PC-9 (cell line): ENCODE measurements around the gene FUT6. TPM values are rescaled to one million over a fixed set of nuclear protein-coding genes. Genes with fewer than 3 reads are reported as not detected.

ENCODE experiments used
- BruUV-seq: library from RNA; stranded (reverse); fragments of 400-500 nt; replicated peaks from 2 replicates; lab custom pipeline; 2021; lab: Mats Ljungman, UMichigan
- CTCF ChIA-PET: fragments of 300-600 bp; sonication (Branson Sonifier 250); formaldehyde crosslinking; loops from one replicate; lab custom pipeline; 2022; ENCODE audit warnings: antibody characterized with exemption; lab: Charles Lee
- POLR2A ChIA-PET: fragments of 300-600 bp; sonication (Branson Sonifier 250); formaldehyde crosslinking; loops from one replicate; lab custom pipeline; 2022; ENCODE audit warnings: antibody characterized with exemption; ENCODE audit not compliant: unreplicated experiment; lab: Charles Lee
- DNase-seq, 2 experiments: peaks; one replicate each; pipeline versions ENCODE4 v3.0.0 to v3.0.0-alpha.2; 2015 to 2022; ENCODE audit warnings: mixed read lengths in 1 of 2
- H2AFZ ChIP-seq: fragments of 200-600 bp; sonication (generic); 2 replicates; pipeline ENCODE4 v1.8.1; 2017; ENCODE audit warnings: antibody characterized with exemption
- H3F3A ChIP-seq: fragments of 200-600 bp; sonication (generic); 2 replicates; pipeline ENCODE4 v1.8.1; 2017; ENCODE audit warnings: antibody characterized with exemption, mild to moderate bottlenecking, low read depth; ENCODE audit not compliant: insufficient read depth
- H3K27ac ChIP-seq: fragments of 200-600 bp; sonication (generic); 2 replicates; pipeline ENCODE4 v1.6.1; 2016; ENCODE audit warnings: mixed run types
- H3K27me3 ChIP-seq: fragments of 200-600 bp; sonication (generic); 2 replicates; pipeline ENCODE4 v1.6.1; 2016; ENCODE audit warnings: low read depth, mixed run types; ENCODE audit not compliant: insufficient read depth
- H3K36me3 ChIP-seq: fragments of 200-600 bp; sonication (generic); 2 replicates; pipeline ENCODE4 v1.6.1; 2016; ENCODE audit warnings: low read depth, mixed run types
- H3K4me1 ChIP-seq: fragments of 200-600 bp; sonication (generic); replicated peaks from 2 replicates; pipeline ENCODE4 v1.6.1; 2016; ENCODE audit warnings: mixed run types; ENCODE audit not compliant: insufficient read depth
- H3K4me2 ChIP-seq: fragments of 200-600 bp; sonication (generic); 2 replicates; pipeline ENCODE4 v1.6.1; 2017; ENCODE audit warnings: mixed run types
- H3K4me3 ChIP-seq: fragments of 200-600 bp; sonication (generic); 2 replicates; pipeline ENCODE4 v1.6.1; 2016; ENCODE audit warnings: mixed run types
- H3K79me2 ChIP-seq: fragments of 200-600 bp; sonication (generic); 2 replicates; pipeline ENCODE4 v1.6.1; 2017; ENCODE audit warnings: low read depth, mixed run types
- H3K9me2 ChIP-seq: fragments of 200-600 bp; sonication (generic); 2 replicates; pipeline ENCODE4 v1.8.1; 2017; ENCODE audit warnings: mild to moderate bottlenecking; ENCODE audit not compliant: insufficient read depth
- H3K9me3 ChIP-seq: fragments of 200-600 bp; sonication (generic); 2 replicates; pipeline ENCODE4 v1.8.1; 2016; ENCODE audit warnings: low read depth; ENCODE audit not compliant: insufficient read depth
- H4K20me1 ChIP-seq: fragments of 200-600 bp; sonication (generic); 2 replicates; pipeline ENCODE4 v1.8.1; 2017; ENCODE audit not compliant: insufficient read depth
- CTCF ChIP-seq: fragments of 200-600 bp; sonication (generic); conservative IDR thresholded peaks from 2 replicates; pipeline ENCODE4 v1.6.1; 2017; ENCODE audit warnings: mixed run types, antibody characterized with exemption, mild to moderate bottlenecking, moderate library complexity
- EZH2 ChIP-seq: fragments of 200-600 bp; sonication (generic); IDR thresholded peaks from 2 replicates; pipeline ENCODE4 v1.8.0; 2017; ENCODE audit warnings: antibody characterized with exemption, low read depth
- intact Hi-C: fragments of 100-400 bp; cut with micrococcal nuclease; formaldehyde crosslinking; loops from one replicate; pipeline ENCODE4 v1.10.0; 2022; ENCODE audit not compliant: unreplicated experiment
- total RNA-seq: library from RNA; stranded (reverse); gene quantifications from 2 replicates; pipeline ENCODE4 v1.2.3, GENCODE V29; 2021

The FUT6 gene
- total RNA-seq, 1 experiment from 2014 or later = 0.55 TPM

- no peak overlapping the region for H2AFZ ChIP-seq
- no peaks in the 10 kb centered on the region for H3K4me1 ChIP-seq
- H3F3A ChIP-seq = peaks cover 3% of the 10 kb centered on the region; the same call in 1 of the 2 replicates
- H3K4me2 ChIP-seq = no peak overlapping the region
- no TSS peak for BruUV-seq
- DNase-seq = no peak
- no peaks in the 10 kb centered on the region for H3K36me3 ChIP-seq
- CTCF ChIA-PET = no interaction called here
- no peaks in the 10 kb centered on the region for H3K27me3 ChIP-seq
- no peaks in the 10 kb centered on the region for H3K9me2 ChIP-seq
- POLR2A ChIA-PET = no interaction called here
- H3K9me3 ChIP-seq = no peaks in the 10 kb centered on the region
- intact Hi-C loops = no loop called here
- TF ChIP-seq CTCF (no peak), EZH2 (no peak)
- H3K4me3 ChIP-seq = no peak overlapping the region
- no peaks in the 10 kb centered on the region for H3K79me2 ChIP-seq
- no peak overlapping the region for H3K27ac ChIP-seq
- H4K20me1 ChIP-seq = no peaks in the 10 kb centered on the region
Observed at GRCh38 chr19:5838353-5839064, 993 bp downstream of the FUT6 start.

- no TSS peak for BruUV-seq
- ChIA-PET POLR2A (no interaction called here), CTCF (no interaction called here)
- Histone ChIP-seq H3K27me3 (no peaks in the 10 kb centered on the region), H3K36me3 (no peaks in the 10 kb centered on the region), H3K4me3 (no peak overlapping the region), H3K27ac (no peak overlapping the region), H4K20me1 (no peaks in the 10 kb centered on the region), H2AFZ (no peak overlapping the region), H3K4me2 (no peak overlapping the region), H3K4me1 (no peaks in the 10 kb centered on the region), H3K9me2 (no peaks in the 10 kb centered on the region), H3K79me2 (no peaks in the 10 kb centered on the region), H3K9me3 (no peaks in the 10 kb centered on the region), H3F3A (peaks cover 3% of the 10 kb centered on the region; the same call in 1 of the 2 replicates)
- TF ChIP-seq EZH2 (no peak), CTCF (no peak)
- intact Hi-C loops = no loop called here
- no peak for DNase-seq
Observed at GRCh38 chr19:5837761-5838352, 1.6 kb downstream of the FUT6 start.

- TF ChIP-seq EZH2 (no peak), CTCF (no peak)
- no peaks in the 10 kb centered on the region for H3K9me2 ChIP-seq
- H3K27me3 ChIP-seq = no peaks in the 10 kb centered on the region
- POLR2A ChIA-PET = interaction anchor here (0.7 kb wide), 1 partner anchor 112 kb away, joined by 6 read pairs; no protein-coding TSS in a partner anchor
- no peaks in the 10 kb centered on the region for H3K9me3 ChIP-seq
- DNase-seq = no peak
- no peaks in the 10 kb centered on the region for H3K4me1 ChIP-seq
- no peak overlapping the region for H3K4me3 ChIP-seq
- no TSS peak for BruUV-seq
- H4K20me1 ChIP-seq = no peaks in the 10 kb centered on the region
- H3K36me3 ChIP-seq = no peaks in the 10 kb centered on the region
- no peaks in the 10 kb centered on the region for H3K79me2 ChIP-seq
- peaks cover 7% of the 10 kb centered on the region; the same call in 1 of the 2 replicates for H3F3A ChIP-seq
- no peak overlapping the region for H3K4me2 ChIP-seq
- no peak overlapping the region for H3K27ac ChIP-seq
- CTCF ChIA-PET = no interaction called here
- H2AFZ ChIP-seq = no peak overlapping the region
- intact Hi-C loops = no loop called here
Observed at GRCh38 chr19:5832527-5833216, 6.8 kb downstream of the FUT6 start.
